Upper lobe of right lung (tissue), 1 donor: Measurements from ENCODE around the gene DOCK1. TPM values are rescaled to one million over a fixed set of nuclear protein-coding genes. Genes with fewer than 3 reads are reported as not detected.
"Not testable (repeated sequence)": the region's sequence is repeated elsewhere in the genome, so short reads cannot be mapped to it uniquely, and the experiment has no call there.

Source experiments
- ATAC-seq: fragments of 200-7000 bp; cut with Tn5 transposase; one replicate; pipeline ENCODE4 v1.9.1; 2020; ENCODE audit warnings: mild to moderate bottlenecking, moderate library complexity
- DNase-seq: peaks from one replicate; pipeline ENCODE4 v3.0.0-alpha.2; 2020
- H3K27ac ChIP-seq: fragments of 200-600 bp; one replicate; pipeline ENCODE4 v1.8.0; 2022
- H3K27me3 ChIP-seq: fragments of 200-600 bp; one replicate; pipeline ENCODE4 v1.8.0; 2022; ENCODE audit warnings: mild to moderate bottlenecking
- H3K36me3 ChIP-seq: fragments of 200-600 bp; one replicate; pipeline ENCODE4 v1.8.0; 2022
- H3K4me1 ChIP-seq: fragments of 200-600 bp; one replicate; pipeline ENCODE4 v1.8.0; 2022
- H3K4me3 ChIP-seq: fragments of 200-600 bp; one replicate; pipeline ENCODE4 v1.8.0; 2022; ENCODE audit warnings: mild to moderate bottlenecking
- H3K9me3 ChIP-seq: fragments of 200-600 bp; one replicate; pipeline ENCODE4 v1.8.0; 2022
- CTCF ChIP-seq: fragments of 200-600 bp; IDR thresholded peaks from one replicate; pipeline ENCODE4 v1.8.0; 2022; ENCODE audit warnings: antibody characterized with exemption
- intact Hi-C: fragments of 100-400 bp; cut with DNase I; formaldehyde crosslinking; loops from one replicate; pipeline ENCODE4 v1.11.0; 2022
- total RNA-seq: library from RNA; stranded (reverse); fragmentation: NEBNext Ultra II Directional; extraction: Animal tissue kit (Norgen Biotek cat#: 25700); gene quantifications from one replicate; pipeline ENCODE4 v1.2.1, GENCODE V29; 2021
- donor health status: DM: no; HTN: yes; CAD: no; lungs with severe emphysema.

Gene DOCK1
- total RNA-seq, 1 donor from 2014 or later = 46.4 TPM

GRCh38 chr10:126898460-126898859 is 6.8 kb upstream of the DOCK1 start:
- no peaks in the 10 kb centered on the region for H3K4me1 ChIP-seq
- H3K36me3 ChIP-seq = no peaks in the 10 kb centered on the region
- DNase-seq (no peak), ATAC-seq (no peak)
- no peak overlapping the region for H3K27ac ChIP-seq
- H3K9me3 ChIP-seq = no peaks in the 10 kb centered on the region
- TF ChIP-seq CTCF = no peak
- H3K27me3 ChIP-seq = peaks cover 7% of the 10 kb centered on the region
- intact Hi-C loops = no loop called here
- H3K4me3 ChIP-seq = no peak overlapping the region

- ATAC-seq, H3K36me3 ChIP-seq, H3K27ac ChIP-seq, DNase-seq, H3K4me3 ChIP-seq, intact Hi-C loops, H3K27me3 ChIP-seq, H3K9me3 ChIP-seq, H3K4me1 ChIP-seq: not testable (repeated sequence)
Observed at GRCh38 chr10:126899529-126899928, 5.7 kb upstream of the DOCK1 start.

- no peaks in the 10 kb centered on the region for H3K27me3 ChIP-seq
- DNase-seq = no peak
- no peaks in the 10 kb centered on the region for H3K36me3 ChIP-seq
- intact Hi-C loops = no loop called here
- ATAC-seq = no peak
- H3K4me1 ChIP-seq = peaks cover 9% of the 10 kb centered on the region
- H3K27ac ChIP-seq = no peak overlapping the region
- no peak for TF ChIP-seq CTCF
- H3K9me3 ChIP-seq = no peaks in the 10 kb centered on the region
- H3K4me3 ChIP-seq = no peak overlapping the region
Observed at GRCh38 chr10:126902157-126902556, 3.1 kb upstream of the DOCK1 start.

GRCh38 chr10:126903656-126904360 is 1.4 kb upstream of the DOCK1 start:
- intact Hi-C loops = no loop called here
- H3K27me3 ChIP-seq = no peaks in the 10 kb centered on the region
- TF ChIP-seq CTCF = no peak
- no peak overlapping the region for H3K4me3 ChIP-seq
- H3K9me3 ChIP-seq = no peaks in the 10 kb centered on the region
- H3K27ac ChIP-seq = no peak overlapping the region
- H3K4me1 ChIP-seq = peaks cover 14% of the 10 kb centered on the region
- ATAC-seq (no peak), DNase-seq (no peak)
- H3K36me3 ChIP-seq = no peaks in the 10 kb centered on the region

GRCh38 chr10:126904516-126904817 is 761 bp upstream of the DOCK1 start:
- peaks cover 14% of the 10 kb centered on the region for H3K4me1 ChIP-seq
- H3K27me3 ChIP-seq = no peaks in the 10 kb centered on the region
- ATAC-seq (no peak), DNase-seq (no peak)
- H3K9me3 ChIP-seq = no peaks in the 10 kb centered on the region
- intact Hi-C loops = no loop called here
- no peak for TF ChIP-seq CTCF
- no peak overlapping the region for H3K27ac ChIP-seq
- peak overlapping the region; percentile 79 for H3K4me3 ChIP-seq
- H3K36me3 ChIP-seq = no peaks in the 10 kb centered on the region

DNA sequence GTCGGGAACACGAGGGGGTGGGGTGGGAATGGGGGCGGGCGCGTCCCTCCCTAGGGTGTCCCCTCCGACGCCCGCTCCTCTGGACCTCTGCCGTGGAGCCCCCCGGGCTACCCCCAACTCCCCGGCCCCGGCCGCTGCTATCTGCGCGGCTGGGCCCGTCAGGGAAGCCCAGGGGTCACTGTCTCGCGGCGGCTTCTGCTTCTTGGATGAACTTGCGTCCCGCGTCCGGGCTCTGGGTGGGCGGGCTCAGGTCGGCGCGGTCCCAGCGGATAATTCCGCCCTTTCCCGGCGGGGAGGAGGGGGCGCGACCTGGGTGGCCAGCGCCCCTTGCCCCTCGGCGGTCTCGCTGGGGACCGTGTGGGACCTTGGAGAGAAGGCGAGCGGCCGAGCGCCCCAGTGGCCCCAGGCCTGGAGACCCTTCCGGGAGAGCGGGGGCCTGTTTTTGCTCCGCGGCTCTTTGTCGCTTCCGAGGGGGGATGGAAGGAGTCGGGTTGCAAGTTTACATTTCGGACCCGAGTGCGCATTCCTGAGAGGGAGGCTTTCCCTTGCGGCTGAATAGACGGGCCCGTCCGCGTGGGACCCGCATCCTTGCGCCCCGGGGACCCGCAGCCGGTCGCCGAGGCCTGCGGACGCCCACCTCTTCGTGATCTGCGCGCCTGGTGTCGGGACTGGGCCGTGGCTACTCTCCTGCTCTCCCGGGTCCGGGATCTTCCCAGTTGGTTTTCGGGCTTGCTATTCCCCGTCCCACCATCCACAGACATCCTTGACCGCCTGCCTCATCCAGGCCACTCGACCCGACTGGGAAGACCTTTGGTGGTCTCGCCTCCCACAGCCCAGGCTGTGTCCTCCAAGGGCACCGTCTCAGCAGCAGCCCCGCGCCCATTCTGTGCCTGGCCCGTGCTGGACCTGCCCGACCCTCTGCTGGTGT is 812 bp downstream of the DOCK1 start:
- no peak for TF ChIP-seq CTCF
- peak; percentile 21 for ATAC-seq
- Histone ChIP-seq H3K27me3 (no peaks in the 10 kb centered on the region), H3K36me3 (no peaks in the 10 kb centered on the region), H3K9me3 (no peaks in the 10 kb centered on the region), H3K27ac (peak overlapping the region; percentile 66), H3K4me1 (peaks cover 14% of the 10 kb centered on the region), H3K4me3 (peak overlapping the region; percentile 79)
- intact Hi-C loops = no loop called here
- DNase-seq = peak; percentile 75
